Stomach (tissue), 9 donors: Measurements from ENCODE around the gene URM1. TPM values are rescaled to one million over a fixed set of nuclear protein-coding genes. Genes with fewer than 3 reads are reported as not detected.
A peak's percentile ranks its signal among the peaks of the same experiment; 100 is the strongest.

Source experiments
- DNase-seq, 2 donors: peaks; one replicate each; pipeline versions ENCODE4 v3.0.0 to v3.0.0-alpha.2; 2013 to 2019
- H3K27ac ChIP-seq, 5 donors: fragments of 200-600 bp in 4 of 5; sonication (generic) in 4 of 5; one replicate each; pipeline ENCODE4 v1.5.1; 2013 to 2019; ENCODE audit warnings: mild to moderate bottlenecking in 1 of 5, moderate library complexity in 1 of 5
- H3K27me3 ChIP-seq, 3 donors: fragments of 200-600 bp; sonication (generic); one replicate each; pipeline ENCODE4 v1.5.1; 2017 to 2019; ENCODE audit warnings: mixed run types in 1 of 3
- H3K36me3 ChIP-seq, 4 donors: fragments of 200-600 bp; sonication (generic); 1 replicate in 3 of 4; 2 replicates in 1 of 4; pipeline ENCODE4 v1.5.1; 2016 to 2019
- H3K4me1 ChIP-seq, 4 donors: fragments of 200-600 bp; sonication (generic); one replicate each; pipeline ENCODE4 v1.5.1; 2016 to 2019
- H3K4me3 ChIP-seq, 4 donors: fragments of 200-600 bp; sonication (generic) in 3 of 4; one replicate each; pipeline ENCODE4 v1.5.1; 2016 to 2019; ENCODE audit warnings: mild to moderate bottlenecking in 1 of 4
- H3K9me3 ChIP-seq, 4 donors: fragments of 200-600 bp; sonication (generic); one replicate each; pipeline ENCODE4 v1.5.1; 2016 to 2019
- CTCF ChIP-seq, 7 experiments: fragments of 450-650 bp in 4 of 7; fragments of 200-600 bp in 3 of 7; sonication (generic) in 3 of 7; IDR thresholded peaks; one replicate each; pipeline ENCODE4 v1.5.1; 2016 to 2019; ENCODE audit warnings: antibody characterized with exemption in 7 of 7, control low read depth in 2 of 7, mild to moderate bottlenecking in 1 of 7
- EP300 ChIP-seq: sonication (generic); formaldehyde crosslinking; IDR thresholded peaks from one replicate; pipeline ENCODE4 v1.6.1; 2017; ENCODE audit warnings: antibody characterized with exemption
- POLR2A ChIP-seq, 4 donors: fragments of 450-650 bp; IDR thresholded peaks; one replicate each; pipeline ENCODE4 v1.6.1; 2016; ENCODE audit warnings: antibody characterized with exemption in 4 of 4, control low read depth in 2 of 4, mild to moderate bottlenecking in 1 of 4, moderate library complexity in 1 of 4
- POLR2AphosphoS5 ChIP-seq, 3 donors: sonication (generic); formaldehyde crosslinking; IDR thresholded peaks; one replicate each; pipeline ENCODE4 v1.6.1; 2016; ENCODE audit warnings: antibody characterized with exemption in 3 of 3
- WGBS, 5 donors: extraction: QIAGEN DNeasy Blood & Tissue Kit in 3 of 5; methylation state at CpG; one replicate each; pipeline versions ENCODE4 v1.1.5 to v1.1.7; 2013 to 2018; 5-methylcytosine and 5-hydroxymethylcytosine counted together
- intact Hi-C: fragments of 100-400 bp; cut with DNase I; formaldehyde crosslinking; loops from one replicate; pipeline ENCODE4 v1.15.1; 2023; ENCODE audit warnings: low total_unique reads
- polyA plus RNA-seq, 3 donors: library from polyadenylated mRNA; stranded (reverse); fragments of 200-250 nt; gene quantifications; one replicate each; pipeline ENCODE4 v1.2.3, GENCODE V29; 2013
- total RNA-seq, 5 donors: library from RNA; depleted of rRNA; stranded (reverse); fragments of >200 nt; gene quantifications; one replicate each; pipeline versions ENCODE4 v1.1.0 to v1.2.3, GENCODE V29; 2014 to 2016
- donor health status: healthy with polysubstance abuse.
- donor health status: Bipolar disorder and iron deficiency.
- donor health status: healthy.

URM1 gene
- total and polyA plus RNA-seq, 8 donors, result 0.58 to 59.3 (median 25.9) TPM

DNA sequence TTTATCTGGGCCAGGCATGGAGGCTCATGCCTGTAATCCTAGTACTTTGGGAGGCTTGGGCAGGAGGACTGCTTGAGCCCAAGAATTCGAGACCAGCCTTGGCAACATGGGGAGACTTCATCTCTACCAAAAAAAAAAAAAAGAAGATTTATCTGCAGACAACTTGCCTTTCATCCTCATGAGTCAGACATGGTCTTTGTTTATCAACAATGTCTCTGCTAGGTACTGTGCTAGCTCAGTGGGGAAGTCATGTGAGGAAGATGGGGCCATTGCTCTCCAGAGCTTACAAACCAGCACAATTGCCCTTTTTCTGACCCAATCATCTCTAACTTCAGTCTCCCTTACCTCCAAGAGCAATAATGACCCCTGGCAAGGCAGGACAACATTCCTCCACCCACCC lies 1.6 kb downstream of the URM1 start:
- H3K27ac ChIP-seq, result peak overlapping the region in 1 of 5 donors; percentile 91
- peak overlapping the region in 1 of 4 donors; percentile 92 for H3K4me3 ChIP-seq
- DNase-seq, result no peak
- intact Hi-C loops, result loop anchor here (10.0 kb wide), 1 partner anchor 122 kb away; no protein-coding TSS in a partner anchor
- peaks cover 20 to 42% (median 32%) of the 10 kb centered on the region in 4 donors for H3K4me1 ChIP-seq
- TF ChIP-seq EP300, result no peak
- TF ChIP-seq CTCF (IDR thresholded peaks at IDR 0.05), result no peak
- no peak for TF ChIP-seq POLR2A (IDR thresholded peaks at IDR 0.05)
- no peaks in the 10 kb centered on the region for H3K27me3 ChIP-seq
- H3K36me3 ChIP-seq, result peaks cover under 1 to 37% (median 32%) of the 10 kb centered on the region in 4 donors
- no peaks in the 10 kb centered on the region for H3K9me3 ChIP-seq
- WGBS, 5 donors, result 57 to 86% (median 76%) methylated on average over 1 of the region's 1 CpG

GRCh38 chr9:128374221-128374675 lies 3.1 kb downstream of the URM1 start:
- WGBS, 5 donors, result 72 to 86% (median 84%) methylated on average over 8 to 9 of the region's 9 CpGs
- Histone ChIP-seq H3K27me3 (no peaks in the 10 kb centered on the region), H3K9me3 (no peaks in the 10 kb centered on the region), H3K4me1 (peaks cover 20 to 42% (median 32%) of the 10 kb centered on the region in 4 donors), H3K27ac (no peak overlapping the region), H3K4me3 (no peak overlapping the region), H3K36me3 (peaks cover 5 to 51% (median 47%) of the 10 kb centered on the region in 4 donors)
- intact Hi-C loops, result loop anchor here (10.0 kb wide), 1 partner anchor 121 kb away; no protein-coding TSS in a partner anchor
- TF ChIP-seq CTCF (IDR thresholded peaks at IDR 0.05) (no peak), EP300 (no peak), POLR2A (IDR thresholded peaks at IDR 0.05) (no peak), POLR2AphosphoS5 (IDR thresholded peaks at IDR 0.05) (no peak)
- no peak for DNase-seq

GRCh38 chr9:128375865-128376264 lies 4.7 kb downstream of the URM1 start:
- DNase-seq, result no peak
- no peak for TF ChIP-seq EP300
- no peak for TF ChIP-seq POLR2AphosphoS5 (IDR thresholded peaks at IDR 0.05)
- no peaks in the 10 kb centered on the region for H3K9me3 ChIP-seq
- WGBS, 5 donors, result 76 to 81% (median 76%) methylated on average over 5 of the region's 5 CpGs
- no peak overlapping the region for H3K27ac ChIP-seq
- no peaks in the 10 kb centered on the region for H3K27me3 ChIP-seq
- no peak overlapping the region for H3K4me3 ChIP-seq
- intact Hi-C loops, result loop anchor here (10.0 kb wide), 1 partner anchor 119 kb away; no protein-coding TSS in a partner anchor
- H3K36me3 ChIP-seq, result peaks cover 9 to 68% (median 62%) of the 10 kb centered on the region in 4 donors
- peaks cover 13 to 31% (median 24%) of the 10 kb centered on the region in 4 donors for H3K4me1 ChIP-seq

GRCh38 chr9:128382261-128382660 lies 11.1 kb downstream of the URM1 start:
- peaks cover 0 to 13% (median 5%) of the 10 kb centered on the region in 4 donors for H3K4me1 ChIP-seq
- no peak overlapping the region for H3K27ac ChIP-seq
- no peak overlapping the region for H3K4me3 ChIP-seq
- no peaks in the 10 kb centered on the region for H3K27me3 ChIP-seq
- no peak for DNase-seq
- WGBS, 5 donors, result 71 to 79% (median 76%) methylated on average over 6 of the region's 6 CpGs
- no peak for TF ChIP-seq POLR2A (IDR thresholded peaks at IDR 0.05)
- intact Hi-C loops, result no loop called here
- H3K9me3 ChIP-seq, result no peaks in the 10 kb centered on the region
- peaks cover 19 to 99% (median 96%) of the 10 kb centered on the region in 4 donors for H3K36me3 ChIP-seq

- Histone ChIP-seq H3K27me3 (no peaks in the 10 kb centered on the region), H3K4me3 (no peak overlapping the region), H3K9me3 (no peaks in the 10 kb centered on the region), H3K27ac (no peak overlapping the region), H3K36me3 (peaks cover 24 to 100% (median 99%) of the 10 kb centered on the region in 4 donors), H3K4me1 (peaks cover 0 to 13% (median 5%) of the 10 kb centered on the region in 4 donors)
- WGBS, 5 donors, result 79 to 91% (median 83%) methylated on average over 7 to 9 of the region's 9 CpGs
- intact Hi-C loops, result no loop called here
- no peak for TF ChIP-seq EP300
- no peak for DNase-seq
These were observed 12.0 kb downstream of the URM1 start for GRCh38 chr9:128383007-128383753.
